ENCODE data around the gene PLA2G12A.

PLA2G12A gene

GRCh38 chr4:109729718-109730618 is at the start of gene PLA2G12A:
Gene PLA2G12A, minus strand, starts transcription at chr4:109730070. Its CDS starts 261 bp downstream, at chr4:109729809.
- FAIRE-seq: no peak

GRCh38 chr4:109764789-109765402 is 35.0 kb upstream of the PLA2G12A start:
- no peak for FAIRE-seq

- FAIRE-seq: no peak
These were observed 34.5 kb upstream of the PLA2G12A start for GRCh38 chr4:109764376-109764775.

GRCh38 chr4:109760682-109761081 is 30.8 kb upstream of the PLA2G12A start:
- no peak for FAIRE-seq

- no peak for FAIRE-seq
These were observed 25.8 kb upstream of the PLA2G12A start for GRCh38 chr4:109755656-109756055.

GRCh38 chr4:109754093-109754857 is 24.4 kb upstream of the PLA2G12A start:
- no peak for FAIRE-seq

GRCh38 chr4:109752525-109752924 is 22.7 kb upstream of the PLA2G12A start:
- no peak for FAIRE-seq

GRCh38 chr4:109751852-109752251 is 22.0 kb upstream of the PLA2G12A start:
- FAIRE-seq: no peak

GRCh38 chr4:109750652-109751244 is 20.9 kb upstream of the PLA2G12A start:
- FAIRE-seq: no peak

GRCh38 chr4:109749388-109750082 is 19.7 kb upstream of the PLA2G12A start:
- no peak for FAIRE-seq

- no peak for FAIRE-seq
These were observed 18.2 kb upstream of the PLA2G12A start for GRCh38 chr4:109748114-109748513.

- no peak for FAIRE-seq
These were observed 16.9 kb upstream of the PLA2G12A start for GRCh38 chr4:109746728-109747127.

GRCh38 chr4:109745830-109746229 is 16.0 kb upstream of the PLA2G12A start:
- no peak for FAIRE-seq

- no peak for FAIRE-seq
These were observed 9.7 kb upstream of the PLA2G12A start for GRCh38 chr4:109739547-109739946.

GRCh38 chr4:109738104-109738872 is 8.4 kb upstream of the PLA2G12A start:
- FAIRE-seq: no peak

GRCh38 chr4:109735566-109736365 is 5.9 kb upstream of the PLA2G12A start:
- no peak for FAIRE-seq

- no peak for FAIRE-seq
These were observed 3.9 kb upstream of the PLA2G12A start for GRCh38 chr4:109733728-109734127.

- FAIRE-seq: no peak
These were observed 1.0 kb upstream of the PLA2G12A start for GRCh38 chr4:109730619-109731545.

- FAIRE-seq: no peak
These were observed 653 bp downstream of the PLA2G12A start for GRCh38 chr4:109729117-109729717.

All from A204.1 (cell line).